AG08396 (cell line): Measurements from ENCODE around the gene LBR.

Experiments
- DNase-seq: peaks from one replicate; pipeline ENCODE4 v3.0.0; 2012; ENCODE audit warnings: low spot score, mixed read lengths

LBR gene

GRCh38 chr1:225373155-225373554 is 54.7 kb downstream of the LBR start:
- DNase-seq = no peak

DNA sequence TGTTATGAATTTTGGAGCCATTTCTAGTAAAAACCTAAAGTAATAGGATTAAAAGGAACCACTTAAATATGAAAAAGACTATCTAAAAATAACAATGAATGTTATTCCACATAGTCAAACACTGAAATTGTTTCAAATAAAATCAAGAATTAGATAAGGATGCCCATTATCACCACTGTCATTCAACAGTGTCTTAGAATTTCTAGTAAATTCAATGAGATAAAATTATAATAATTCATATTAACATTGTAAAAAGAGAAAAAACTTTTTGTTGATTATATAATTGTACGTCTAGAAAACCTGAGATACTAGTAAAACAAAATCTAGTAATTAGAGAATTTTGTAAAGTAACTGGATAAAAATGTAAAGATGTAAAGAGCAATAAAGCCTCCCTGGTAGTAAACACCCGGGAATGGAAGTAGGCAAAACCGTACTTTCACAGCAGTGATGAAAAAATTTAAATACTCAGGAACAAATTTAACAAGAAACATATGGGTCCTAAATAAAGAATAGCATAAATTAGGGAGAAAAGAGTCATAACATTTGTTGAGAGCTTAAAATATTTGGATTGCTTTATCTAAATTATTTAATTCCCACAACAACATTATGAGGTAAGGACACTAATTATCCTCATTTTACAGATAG is 56.4 kb downstream of the LBR start:
- DNase-seq = no peak

- no peak for DNase-seq
These were observed 59.7 kb downstream of the LBR start for GRCh38 chr1:225368036-225368552.

DNA sequence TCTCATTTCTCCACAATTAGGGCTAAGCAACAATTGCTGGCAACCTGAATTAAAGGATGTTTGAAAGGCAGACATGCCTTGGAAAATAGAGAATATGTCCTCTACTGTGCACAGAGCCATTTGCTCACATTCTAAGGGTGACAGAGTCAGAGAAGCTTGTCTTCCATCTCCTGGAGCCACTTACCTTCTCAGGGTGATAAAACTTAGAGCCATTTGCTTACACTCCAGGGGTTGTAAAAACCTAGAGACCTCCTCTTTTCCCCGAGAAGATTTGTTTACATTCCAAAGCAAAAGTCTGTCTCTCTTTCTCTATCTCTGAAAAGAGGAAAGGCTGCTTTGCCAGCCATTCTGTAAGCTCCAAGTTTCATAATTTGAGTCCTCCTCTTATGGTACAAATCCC is 61.3 kb downstream of the LBR start:
- no peak for DNase-seq

DNA sequence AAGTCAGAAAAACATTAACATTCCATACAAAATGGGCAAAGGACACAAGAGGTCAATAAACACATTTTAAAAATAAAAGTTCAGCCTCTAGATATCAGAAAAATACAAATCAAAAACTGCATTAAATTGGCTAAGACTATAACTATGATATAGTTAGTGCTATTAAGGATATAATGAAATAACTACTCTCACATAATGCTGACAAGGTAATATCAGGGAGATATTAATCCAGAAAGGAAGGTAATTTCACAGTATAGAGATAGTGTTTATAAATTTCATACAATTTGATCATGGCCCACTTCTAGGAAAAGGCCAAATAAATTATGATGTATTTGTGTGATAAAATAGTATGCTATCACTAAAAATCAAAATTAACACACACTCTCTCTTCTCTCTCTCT is 61.8 kb downstream of the LBR start:
- DNase-seq = no peak

DNA sequence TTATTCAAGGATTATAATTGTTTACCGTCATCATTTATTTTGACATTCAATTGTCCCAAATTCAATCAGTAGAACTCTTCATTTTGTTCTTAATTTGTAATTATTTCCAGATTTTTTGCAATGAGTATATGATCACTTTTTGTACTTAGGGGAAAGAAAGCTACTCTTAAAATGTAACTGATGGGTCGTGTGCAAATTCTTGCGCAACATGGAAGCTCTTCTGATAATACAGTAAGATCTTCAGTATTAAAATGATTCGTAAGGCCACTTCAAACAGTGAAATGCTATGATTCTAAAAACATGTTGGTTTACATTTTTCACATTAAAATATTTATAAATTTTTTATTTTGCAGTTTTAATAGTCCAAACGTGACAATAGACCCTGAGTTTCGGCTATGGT is 63.4 kb downstream of the LBR start:
- DNase-seq = no peak

DNA sequence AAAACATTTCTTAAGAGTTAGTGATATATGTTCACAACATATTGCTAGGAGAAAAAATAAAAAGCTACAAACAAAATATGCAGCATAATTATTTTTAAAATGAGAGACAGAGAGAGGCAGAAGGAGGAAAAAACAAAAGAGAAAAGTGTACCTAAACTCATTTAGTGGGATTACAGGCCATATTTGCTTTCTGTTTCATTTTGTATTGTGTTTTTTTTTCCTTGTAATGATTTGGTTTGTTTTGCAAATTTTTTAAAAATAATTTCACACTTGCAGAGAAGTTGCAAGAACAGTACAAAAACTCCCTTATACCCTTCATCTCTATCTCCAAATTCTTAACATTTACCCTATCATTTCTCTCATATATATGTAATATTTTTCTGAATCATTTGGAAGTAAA is 65.0 kb downstream of the LBR start:
- no peak for DNase-seq

- no peak for DNase-seq
These were observed 66.7 kb downstream of the LBR start for GRCh38 chr1:225361176-225361575.

DNA sequence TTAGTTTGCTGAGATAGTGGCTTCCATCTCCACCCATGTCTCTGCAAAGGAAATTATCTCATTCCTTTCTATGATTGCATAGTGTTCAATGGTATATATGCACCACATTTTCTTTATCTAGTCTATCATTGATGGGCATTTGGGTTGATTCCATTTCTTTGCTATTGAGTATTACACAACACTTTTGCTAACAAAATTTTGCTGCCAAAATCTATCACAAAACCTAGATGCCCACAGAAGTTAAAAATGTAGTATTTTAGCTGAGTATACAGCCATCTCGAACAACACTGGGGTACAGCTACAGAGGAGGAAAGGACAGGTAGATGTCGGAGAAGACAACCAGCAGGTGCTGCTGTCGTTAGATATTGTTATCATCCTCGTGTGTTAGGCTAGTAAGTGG is 67.7 kb downstream of the LBR start:
- no peak for DNase-seq

- no peak for DNase-seq
These were observed 72.0 kb downstream of the LBR start for GRCh38 chr1:225355863-225356262.

GRCh38 chr1:225354906-225355305 is 72.9 kb downstream of the LBR start:
- DNase-seq = no peak
